HepG2 (cell line): ENCODE measurements around the gene GSAP. TPM values are rescaled to one million over a fixed set of nuclear protein-coding genes. Genes with fewer than 3 reads are reported as not detected.
A peak's percentile ranks its signal among the peaks of the same experiment; 100 is the strongest.

ENCODE experiments used
- MEF2D ChIP-seq: sonication (generic); formaldehyde crosslinking; IDR thresholded peaks from 2 replicates; pipeline ENCODE4 v1.5.1; 2020; ENCODE audit warnings: mild to moderate bottlenecking, missing genetic modification reagents
- ONECUT2 ChIP-seq: sonication (generic); formaldehyde crosslinking; IDR thresholded peaks from 2 replicates; pipeline ENCODE4 v1.4.0; 2020; ENCODE audit warnings: missing genetic modification reagents
- SAP130 ChIP-seq: IDR thresholded peaks from 2 replicates; pipeline ENCODE4 v1.6.1; 2016; ENCODE audit warnings: low read depth
- ZBTB20 ChIP-seq: sonication (generic); formaldehyde crosslinking; IDR thresholded peaks from 2 replicates; pipeline ENCODE4 v1.8.1; 2023; ENCODE audit warnings: missing genetic modification reagents, low read depth, mild to moderate bottlenecking, borderline replicate concordance
- polyA plus RNA-seq, 8 experiments: library from polyadenylated mRNA; depleted of rRNA in 3 of 8; stranded (reverse) in 7 of 8; unstranded in 1 of 8; fragments of >200 nt; fragmentation: Illumina TruSeq in 4 of 8; extraction: Trizol in 4 of 8; gene quantifications; 2 replicates each; pipeline versions ENCODE4 v1.2.1 to v1.2.3, GENCODE V29; 2011 to 2016; ENCODE audit warnings: low read depth in 4 of 8, missing spikeins in 1 of 8, mixed read lengths in 1 of 8; ENCODE audit not compliant: insufficient read depth in 1 of 8
- total RNA-seq, 5 experiments: library from RNA; depleted of rRNA; stranded (reverse); fragments of >200 nt; fragmentation: Illumina TruSeq; extraction: Trizol; gene quantifications; 2 replicates each; pipeline ENCODE4 v1.2.3, GENCODE V29; 2016; ENCODE audit warnings: low read depth in 1 of 5
- TF ChIP-seq, protein P1 (sequence below): sonication (generic); formaldehyde crosslinking; conservative IDR thresholded peaks from 2 replicates; pipeline ENCODE4 v1.4.0; 2020; ENCODE audit warnings: mild to moderate bottlenecking, missing genetic modification reagents, moderate library complexity
- TF ChIP-seq, protein P2 (sequence below): sonication (generic); formaldehyde crosslinking; IDR thresholded peaks from 2 replicates; pipeline ENCODE4 v1.4.0; 2020; ENCODE audit warnings: missing genetic modification reagents, mild to moderate bottlenecking, borderline replicate concordance
- TF ChIP-seq, protein P3 (sequence below): IDR thresholded peaks from 2 replicates; pipeline ENCODE4 v1.4.0; 2020; ENCODE audit warnings: mild to moderate bottlenecking, missing genetic modification reagents
- TF ChIP-seq, protein P4 (sequence below): sonication (generic); formaldehyde crosslinking; IDR thresholded peaks from 2 replicates; pipeline ENCODE4 v1.4.0; 2020; ENCODE audit warnings: missing genetic modification reagents

Gene GSAP
- total and polyA plus RNA-seq, 2 of the 13 experiments (the other 11 are each of a cell fraction or from before 2014, with no cell fraction given) = 34.6 to 40.6 TPM

DNA sequence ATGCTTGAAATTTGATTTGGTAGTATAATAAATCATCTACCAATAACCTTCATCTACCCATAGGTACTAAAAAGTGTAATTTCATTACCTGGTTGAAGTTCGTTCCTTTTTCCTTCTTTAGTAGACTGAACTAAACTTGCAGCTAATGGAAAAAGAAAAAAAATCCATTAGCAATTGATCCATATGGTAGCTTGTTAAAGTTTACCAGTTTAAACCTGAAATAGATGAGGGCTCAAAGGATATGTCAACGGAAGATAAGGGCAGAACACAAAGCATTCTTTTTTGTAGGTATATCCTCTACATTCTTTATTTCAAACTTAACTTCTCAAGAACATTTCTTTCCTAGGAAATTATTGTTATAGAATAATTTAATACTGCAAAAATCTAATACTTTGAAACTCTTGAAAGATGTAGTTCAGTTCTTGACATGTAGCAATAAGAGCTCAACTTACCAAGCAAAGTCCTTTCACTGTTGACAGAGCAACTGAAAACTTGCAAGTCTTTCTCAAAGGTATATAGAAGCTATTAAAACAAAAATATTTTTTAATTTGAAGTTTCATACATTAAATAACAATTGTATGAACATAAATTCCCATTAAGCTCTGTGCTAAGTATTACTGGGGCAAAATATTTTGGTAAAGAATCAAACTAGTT is 19.1 kb downstream of the GSAP start (continued):
- TF ChIP-seq ONECUT2 (peak; percentile 79), SAP130 (CRISPR knock-in tag) (peak; percentile 16; the same call in 1 of the 2 replicates), ZBTB20 (CRISPR knock-in tag) (peak; percentile 68; the same call in 1 of the 2 replicates), MEF2D (CRISPR knock-in tag) (0 out of 2 replicates have a peak, but pooled peaks have one; percentile 68)
- TF ChIP-seq, protein P1, sequence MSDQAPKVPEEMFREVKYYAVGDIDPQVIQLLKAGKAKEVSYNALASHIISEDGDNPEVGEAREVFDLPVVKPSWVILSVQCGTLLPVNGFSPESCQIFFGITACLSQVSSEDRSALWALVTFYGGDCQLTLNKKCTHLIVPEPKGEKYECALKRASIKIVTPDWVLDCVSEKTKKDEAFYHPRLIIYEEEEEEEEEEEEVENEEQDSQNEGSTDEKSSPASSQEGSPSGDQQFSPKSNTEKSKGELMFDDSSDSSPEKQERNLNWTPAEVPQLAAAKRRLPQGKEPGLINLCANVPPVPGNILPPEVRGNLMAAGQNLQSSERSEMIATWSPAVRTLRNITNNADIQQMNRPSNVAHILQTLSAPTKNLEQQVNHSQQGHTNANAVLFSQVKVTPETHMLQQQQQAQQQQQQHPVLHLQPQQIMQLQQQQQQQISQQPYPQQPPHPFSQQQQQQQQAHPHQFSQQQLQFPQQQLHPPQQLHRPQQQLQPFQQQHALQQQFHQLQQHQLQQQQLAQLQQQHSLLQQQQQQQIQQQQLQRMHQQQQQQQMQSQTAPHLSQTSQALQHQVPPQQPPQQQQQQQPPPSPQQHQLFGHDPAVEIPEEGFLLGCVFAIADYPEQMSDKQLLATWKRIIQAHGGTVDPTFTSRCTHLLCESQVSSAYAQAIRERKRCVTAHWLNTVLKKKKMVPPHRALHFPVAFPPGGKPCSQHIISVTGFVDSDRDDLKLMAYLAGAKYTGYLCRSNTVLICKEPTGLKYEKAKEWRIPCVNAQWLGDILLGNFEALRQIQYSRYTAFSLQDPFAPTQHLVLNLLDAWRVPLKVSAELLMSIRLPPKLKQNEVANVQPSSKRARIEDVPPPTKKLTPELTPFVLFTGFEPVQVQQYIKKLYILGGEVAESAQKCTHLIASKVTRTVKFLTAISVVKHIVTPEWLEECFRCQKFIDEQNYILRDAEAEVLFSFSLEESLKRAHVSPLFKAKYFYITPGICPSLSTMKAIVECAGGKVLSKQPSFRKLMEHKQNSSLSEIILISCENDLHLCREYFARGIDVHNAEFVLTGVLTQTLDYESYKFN (CRISPR knock-in tag) = peak; percentile 86
- TF ChIP-seq, protein P2, sequence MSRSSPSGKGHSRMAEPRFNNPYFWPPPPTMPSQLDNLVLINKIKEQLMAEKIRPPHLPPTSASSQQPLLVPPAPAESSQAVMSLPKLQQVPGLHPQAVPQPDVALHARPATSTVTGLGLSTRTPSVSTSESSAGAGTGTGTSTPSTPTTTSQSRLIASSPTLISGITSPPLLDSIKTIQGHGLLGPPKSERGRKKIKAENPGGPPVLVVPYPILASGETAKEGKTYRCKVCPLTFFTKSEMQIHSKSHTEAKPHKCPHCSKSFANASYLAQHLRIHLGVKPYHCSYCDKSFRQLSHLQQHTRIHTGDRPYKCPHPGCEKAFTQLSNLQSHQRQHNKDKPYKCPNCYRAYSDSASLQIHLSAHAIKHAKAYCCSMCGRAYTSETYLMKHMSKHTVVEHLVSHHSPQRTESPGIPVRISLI = peak; percentile 88
- TF ChIP-seq, protein P3, sequence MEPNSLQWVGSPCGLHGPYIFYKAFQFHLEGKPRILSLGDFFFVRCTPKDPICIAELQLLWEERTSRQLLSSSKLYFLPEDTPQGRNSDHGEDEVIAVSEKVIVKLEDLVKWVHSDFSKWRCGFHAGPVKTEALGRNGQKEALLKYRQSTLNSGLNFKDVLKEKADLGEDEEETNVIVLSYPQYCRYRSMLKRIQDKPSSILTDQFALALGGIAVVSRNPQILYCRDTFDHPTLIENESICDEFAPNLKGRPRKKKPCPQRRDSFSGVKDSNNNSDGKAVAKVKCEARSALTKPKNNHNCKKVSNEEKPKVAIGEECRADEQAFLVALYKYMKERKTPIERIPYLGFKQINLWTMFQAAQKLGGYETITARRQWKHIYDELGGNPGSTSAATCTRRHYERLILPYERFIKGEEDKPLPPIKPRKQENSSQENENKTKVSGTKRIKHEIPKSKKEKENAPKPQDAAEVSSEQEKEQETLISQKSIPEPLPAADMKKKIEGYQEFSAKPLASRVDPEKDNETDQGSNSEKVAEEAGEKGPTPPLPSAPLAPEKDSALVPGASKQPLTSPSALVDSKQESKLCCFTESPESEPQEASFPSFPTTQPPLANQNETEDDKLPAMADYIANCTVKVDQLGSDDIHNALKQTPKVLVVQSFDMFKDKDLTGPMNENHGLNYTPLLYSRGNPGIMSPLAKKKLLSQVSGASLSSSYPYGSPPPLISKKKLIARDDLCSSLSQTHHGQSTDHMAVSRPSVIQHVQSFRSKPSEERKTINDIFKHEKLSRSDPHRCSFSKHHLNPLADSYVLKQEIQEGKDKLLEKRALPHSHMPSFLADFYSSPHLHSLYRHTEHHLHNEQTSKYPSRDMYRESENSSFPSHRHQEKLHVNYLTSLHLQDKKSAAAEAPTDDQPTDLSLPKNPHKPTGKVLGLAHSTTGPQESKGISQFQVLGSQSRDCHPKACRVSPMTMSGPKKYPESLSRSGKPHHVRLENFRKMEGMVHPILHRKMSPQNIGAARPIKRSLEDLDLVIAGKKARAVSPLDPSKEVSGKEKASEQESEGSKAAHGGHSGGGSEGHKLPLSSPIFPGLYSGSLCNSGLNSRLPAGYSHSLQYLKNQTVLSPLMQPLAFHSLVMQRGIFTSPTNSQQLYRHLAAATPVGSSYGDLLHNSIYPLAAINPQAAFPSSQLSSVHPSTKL = peak; percentile 67; the same call in 1 of the 2 replicates
- TF ChIP-seq, protein P4, sequence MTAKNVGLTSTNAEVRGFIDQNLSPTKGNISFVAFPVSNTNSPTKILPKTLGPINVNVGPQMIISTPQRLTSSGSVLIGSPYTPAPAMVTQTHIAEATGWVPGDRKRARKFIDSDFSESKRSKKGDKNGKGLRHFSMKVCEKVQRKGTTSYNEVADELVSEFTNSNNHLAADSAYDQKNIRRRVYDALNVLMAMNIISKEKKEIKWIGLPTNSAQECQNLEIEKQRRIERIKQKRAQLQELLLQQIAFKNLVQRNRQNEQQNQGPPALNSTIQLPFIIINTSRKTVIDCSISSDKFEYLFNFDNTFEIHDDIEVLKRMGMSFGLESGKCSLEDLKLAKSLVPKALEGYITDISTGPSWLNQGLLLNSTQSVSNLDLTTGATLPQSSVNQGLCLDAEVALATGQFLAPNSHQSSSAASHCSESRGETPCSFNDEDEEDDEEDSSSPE = peak; percentile 18; the same call in 1 of the 2 replicates
